Caco-2 (cell line): ENCODE measurements around the gene COTL1. TPM values are rescaled to one million over a fixed set of nuclear protein-coding genes. Genes with fewer than 3 reads are reported as not detected.

ENCODE experiments used
- BruUV-seq: library from RNA; stranded (reverse); fragments of 400-500 nt; replicated peaks from 2 replicates; lab custom pipeline; 2021; lab: Mats Ljungman, UMichigan
- CTCF ChIA-PET: fragments of 300-600 bp; sonication (Branson Sonifier 250); formaldehyde crosslinking; loops from one replicate; lab custom pipeline; 2022; ENCODE audit warnings: antibody characterized with exemption; lab: Charles Lee
- POLR2A ChIA-PET: fragments of 300-600 bp; sonication (Branson Sonifier 250); formaldehyde crosslinking; loops from one replicate; lab custom pipeline; 2022; ENCODE audit warnings: antibody characterized with exemption; lab: Charles Lee
- DNase-seq, 2 experiments: peaks; one replicate each; pipeline versions ENCODE4 v3.0.0 to v3.0.0-alpha.2; 2020 to 2022
- H3K27me3 ChIP-seq: replicated peaks from 2 replicates; pipeline ENCODE4 v1.6.0; 2011; ENCODE audit warnings: low read length; ENCODE audit not compliant: control insufficient read depth, insufficient read depth
- H3K36me3 ChIP-seq: 2 replicates; pipeline ENCODE4 v1.5.1; 2011; ENCODE audit warnings: low read length; ENCODE audit not compliant: control insufficient read depth, insufficient read depth
- H3K4me1 ChIP-seq: fragments of 250-450 bp; sonication (Bioruptor Pico); 2 replicates; pipeline ENCODE4 v1.5.1; 2020; ENCODE audit warnings: mild to moderate bottlenecking
- H3K4me3 ChIP-seq: 2 replicates; pipeline ENCODE4 v1.5.1; 2011; ENCODE audit warnings: low read depth, mild to moderate bottlenecking, control low read depth, low read length
- H3K9me3 ChIP-seq: fragments of 250-450 bp; sonication (Bioruptor Pico); 2 replicates; pipeline ENCODE4 v1.5.1; 2020; ENCODE audit warnings: mild to moderate bottlenecking, moderate library complexity
- H3K27ac Mint-ChIP-seq: one replicate; pipeline ENCODE4 v1.8.0; 2022; ENCODE audit warnings: mixed read lengths; ENCODE audit not compliant: unreplicated experiment
- H3K27me3 Mint-ChIP-seq: one replicate; pipeline ENCODE4 v1.8.0; 2022; ENCODE audit warnings: mixed read lengths; ENCODE audit not compliant: insufficient read depth, unreplicated experiment
- H3K36me3 Mint-ChIP-seq: one replicate; pipeline ENCODE4 v1.8.0; 2022; ENCODE audit warnings: mild to moderate bottlenecking, mixed read lengths; ENCODE audit not compliant: insufficient read depth, unreplicated experiment
- H3K4me1 Mint-ChIP-seq: one replicate; pipeline ENCODE4 v1.8.0; 2022; ENCODE audit warnings: low read depth, mixed read lengths; ENCODE audit not compliant: unreplicated experiment
- H3K4me3 Mint-ChIP-seq: one replicate; pipeline ENCODE4 v1.8.0; 2022; ENCODE audit warnings: mild to moderate bottlenecking, moderate library complexity, mixed read lengths; ENCODE audit not compliant: unreplicated experiment
- H3K9me3 Mint-ChIP-seq: one replicate; pipeline ENCODE4 v1.8.0; 2022; ENCODE audit warnings: mixed read lengths; ENCODE audit not compliant: unreplicated experiment
- intact Hi-C: fragments of 100-400 bp; cut with micrococcal nuclease; formaldehyde crosslinking; loops from one replicate; pipeline ENCODE4 v1.10.0; 2022; ENCODE audit not compliant: unreplicated experiment
- total RNA-seq: library from RNA; stranded (reverse); gene quantifications from 2 replicates; pipeline ENCODE4 v1.2.3, GENCODE V29; 2022
- TF ChIP-seq, protein P1 (sequence below), 2 experiments: fragments of 200-600 bp in 1 of 2; IDR thresholded peaks; 1 replicate in 1 of 2; 2 replicates in 1 of 2; pipeline versions ENCODE4 v1.5.1 to v1.8.0; 2011 to 2022; ENCODE audit warnings: antibody characterized with exemption in 1 of 2, control low read depth in 1 of 2, inconsistent platforms in 1 of 2, low read depth in 1 of 2, low read length in 1 of 2, mild to moderate bottlenecking in 1 of 2, moderate library complexity in 1 of 2; ENCODE audit not compliant: insufficient read depth in 1 of 2, severe bottlenecking in 1 of 2, unreplicated experiment in 1 of 2

Gene COTL1
- total RNA-seq, 1 experiment from 2014 or later: 434 TPM

DNA sequence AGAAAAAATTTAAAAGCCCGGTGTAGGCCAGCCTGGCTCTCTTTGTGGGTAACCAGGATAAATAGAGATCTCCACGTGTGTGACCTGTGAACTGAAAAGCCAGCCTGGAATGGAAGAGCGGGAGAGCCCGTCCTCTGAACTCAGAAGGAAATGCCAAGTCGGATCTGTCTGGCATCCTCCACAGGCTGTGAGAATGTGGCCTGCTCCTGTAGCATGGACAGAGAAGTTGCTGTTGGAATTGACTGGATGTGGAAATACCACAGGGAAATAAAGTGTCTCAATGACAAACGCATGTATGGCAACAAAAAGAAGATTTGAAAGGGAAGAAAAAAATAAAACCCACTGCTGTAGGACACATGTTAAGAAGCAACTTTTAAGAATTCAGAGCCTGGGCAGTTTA lies 37.1 kb upstream of the COTL1 start:
- no peak for DNase-seq
- Histone ChIP-seq H3K9me3 (no peaks in the 10 kb centered on the region), H3K4me1 (peaks cover 8% of the 10 kb centered on the region; the same call in 1 of the 2 replicates), H3K4me3 (no peak overlapping the region), H3K27me3 (no peaks in the 10 kb centered on the region), H3K36me3 (peaks cover 7% of the 10 kb centered on the region)
- POLR2A ChIA-PET: interaction anchor here (0.5 kb wide), 1 partner anchor 231 kb away, joined by 6 read pairs; no protein-coding TSS in a partner anchor
- Mint-ChIP-seq H3K27me3 (no peaks in the 10 kb centered on the region), H3K27ac (no peak overlapping the region), H3K36me3 (peaks cover 65% of the 10 kb centered on the region), H3K4me1 (peaks cover 6% of the 10 kb centered on the region), H3K9me3 (no peaks in the 10 kb centered on the region), H3K4me3 (no peak overlapping the region)
- intact Hi-C loops: no loop called here
- no TSS peak for BruUV-seq
- CTCF ChIA-PET: interaction anchor here (0.7 to 1.0 kb wide), 2 partner anchors 20 to 185 kb away, joined by 3 read pairs; no protein-coding TSS in a partner anchor
- TF ChIP-seq, protein P1, sequence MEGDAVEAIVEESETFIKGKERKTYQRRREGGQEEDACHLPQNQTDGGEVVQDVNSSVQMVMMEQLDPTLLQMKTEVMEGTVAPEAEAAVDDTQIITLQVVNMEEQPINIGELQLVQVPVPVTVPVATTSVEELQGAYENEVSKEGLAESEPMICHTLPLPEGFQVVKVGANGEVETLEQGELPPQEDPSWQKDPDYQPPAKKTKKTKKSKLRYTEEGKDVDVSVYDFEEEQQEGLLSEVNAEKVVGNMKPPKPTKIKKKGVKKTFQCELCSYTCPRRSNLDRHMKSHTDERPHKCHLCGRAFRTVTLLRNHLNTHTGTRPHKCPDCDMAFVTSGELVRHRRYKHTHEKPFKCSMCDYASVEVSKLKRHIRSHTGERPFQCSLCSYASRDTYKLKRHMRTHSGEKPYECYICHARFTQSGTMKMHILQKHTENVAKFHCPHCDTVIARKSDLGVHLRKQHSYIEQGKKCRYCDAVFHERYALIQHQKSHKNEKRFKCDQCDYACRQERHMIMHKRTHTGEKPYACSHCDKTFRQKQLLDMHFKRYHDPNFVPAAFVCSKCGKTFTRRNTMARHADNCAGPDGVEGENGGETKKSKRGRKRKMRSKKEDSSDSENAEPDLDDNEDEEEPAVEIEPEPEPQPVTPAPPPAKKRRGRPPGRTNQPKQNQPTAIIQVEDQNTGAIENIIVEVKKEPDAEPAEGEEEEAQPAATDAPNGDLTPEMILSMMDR (IDR thresholded peaks at IDR 0.05; ENCODE audit: insufficient read depth in 1 of 2, low read depth in 1 of 2, low read length in 1 of 2, severe bottlenecking in 1 of 2, unreplicated experiment in 1 of 2): no peak

DNA sequence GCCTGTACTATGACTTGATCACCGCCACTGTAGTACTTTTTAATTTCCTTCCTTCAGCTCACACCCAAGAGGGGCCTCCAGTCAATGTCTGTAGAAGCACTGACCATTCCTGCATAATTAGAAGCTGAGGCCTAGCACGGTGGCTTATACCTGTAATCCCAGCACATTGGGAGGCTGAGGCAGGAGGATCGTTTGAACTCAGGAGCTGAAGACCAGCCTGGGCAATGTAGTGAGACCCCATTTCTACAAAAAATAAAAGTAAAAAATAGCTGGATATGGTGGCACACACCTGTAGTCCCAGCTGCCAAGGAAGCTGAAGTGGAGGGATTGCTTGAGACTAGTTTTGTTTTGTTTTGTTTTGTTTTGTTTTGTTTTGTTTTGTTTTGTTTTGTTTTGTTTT lies 36.4 kb upstream of the COTL1 start:
- Mint-ChIP-seq H3K4me3 (no peak overlapping the region), H3K36me3 (peaks cover 58% of the 10 kb centered on the region), H3K27ac (no peak overlapping the region), H3K4me1 (peaks cover 6% of the 10 kb centered on the region), H3K27me3 (no peaks in the 10 kb centered on the region), H3K9me3 (no peaks in the 10 kb centered on the region)
- TF ChIP-seq, protein P1 (IDR thresholded peaks at IDR 0.05; ENCODE audit: insufficient read depth in 1 of 2, low read depth in 1 of 2, low read length in 1 of 2, severe bottlenecking in 1 of 2, unreplicated experiment in 1 of 2): no peak
- ChIA-PET POLR2A (interaction anchor here (0.5 kb wide), 1 partner anchor 232 kb away, joined by 6 read pairs; no protein-coding TSS in a partner anchor), CTCF (interaction anchor here (0.6 to 1.0 kb wide), 2 partner anchors 20 to 124 kb away, joined by 3 read pairs; no protein-coding TSS in a partner anchor)
- intact Hi-C loops: no loop called here
- Histone ChIP-seq H3K9me3 (no peaks in the 10 kb centered on the region), H3K27me3 (no peaks in the 10 kb centered on the region), H3K36me3 (peaks cover 7% of the 10 kb centered on the region), H3K4me1 (peaks cover 13% of the 10 kb centered on the region; the same call in 1 of the 2 replicates), H3K4me3 (no peak overlapping the region)
- BruUV-seq: no TSS peak
- DNase-seq: no peak

DNA sequence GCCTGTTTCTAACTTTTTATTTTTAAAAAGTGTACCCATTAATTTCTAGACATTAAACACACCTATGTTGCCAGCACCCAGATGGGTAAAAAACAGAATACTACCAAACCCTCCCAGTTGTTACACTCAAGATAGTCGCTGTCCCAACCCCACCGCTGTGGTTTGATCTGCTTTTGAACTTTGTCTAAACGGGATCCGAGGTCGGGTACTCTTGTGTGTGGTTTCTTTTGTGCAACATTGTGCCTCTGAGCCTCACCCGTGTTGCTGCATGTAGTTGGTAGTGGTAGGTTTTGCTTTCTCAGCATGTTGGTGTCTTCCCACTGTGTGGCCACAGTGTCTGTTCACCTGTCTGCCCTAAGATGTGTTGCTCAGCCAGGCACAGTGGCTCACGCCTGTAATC lies 34.7 kb upstream of the COTL1 start:
- Histone ChIP-seq H3K4me1 (peaks cover 14% of the 10 kb centered on the region; the same call in 1 of the 2 replicates), H3K9me3 (no peaks in the 10 kb centered on the region), H3K36me3 (peaks cover 5% of the 10 kb centered on the region), H3K4me3 (no peak overlapping the region), H3K27me3 (no peaks in the 10 kb centered on the region)
- DNase-seq: no peak
- H3K36me3 Mint-ChIP-seq: peaks cover 47% of the 10 kb centered on the region
- ChIA-PET CTCF (no interaction called here), POLR2A (no interaction called here)
- H3K27ac Mint-ChIP-seq: no peak overlapping the region
- BruUV-seq: no TSS peak
- no peaks in the 10 kb centered on the region for H3K9me3 Mint-ChIP-seq
- intact Hi-C loops: no loop called here
- H3K4me1 Mint-ChIP-seq: peaks cover 11% of the 10 kb centered on the region
- TF ChIP-seq, protein P1 (IDR thresholded peaks at IDR 0.05; ENCODE audit: insufficient read depth in 1 of 2, low read depth in 1 of 2, low read length in 1 of 2, severe bottlenecking in 1 of 2, unreplicated experiment in 1 of 2): no peak
- no peaks in the 10 kb centered on the region for H3K27me3 Mint-ChIP-seq
- no peak overlapping the region for H3K4me3 Mint-ChIP-seq
